Measurements from ENCODE around the gene CTNNA1. TPM values are rescaled to one million over a fixed set of nuclear protein-coding genes. Genes with fewer than 3 reads are reported as not detected.

Gene CTNNA1
- total and polyA plus RNA-seq, 4 donors, result 115 to 480 (median 302) TPM

- TF ChIP-seq, protein P1, sequence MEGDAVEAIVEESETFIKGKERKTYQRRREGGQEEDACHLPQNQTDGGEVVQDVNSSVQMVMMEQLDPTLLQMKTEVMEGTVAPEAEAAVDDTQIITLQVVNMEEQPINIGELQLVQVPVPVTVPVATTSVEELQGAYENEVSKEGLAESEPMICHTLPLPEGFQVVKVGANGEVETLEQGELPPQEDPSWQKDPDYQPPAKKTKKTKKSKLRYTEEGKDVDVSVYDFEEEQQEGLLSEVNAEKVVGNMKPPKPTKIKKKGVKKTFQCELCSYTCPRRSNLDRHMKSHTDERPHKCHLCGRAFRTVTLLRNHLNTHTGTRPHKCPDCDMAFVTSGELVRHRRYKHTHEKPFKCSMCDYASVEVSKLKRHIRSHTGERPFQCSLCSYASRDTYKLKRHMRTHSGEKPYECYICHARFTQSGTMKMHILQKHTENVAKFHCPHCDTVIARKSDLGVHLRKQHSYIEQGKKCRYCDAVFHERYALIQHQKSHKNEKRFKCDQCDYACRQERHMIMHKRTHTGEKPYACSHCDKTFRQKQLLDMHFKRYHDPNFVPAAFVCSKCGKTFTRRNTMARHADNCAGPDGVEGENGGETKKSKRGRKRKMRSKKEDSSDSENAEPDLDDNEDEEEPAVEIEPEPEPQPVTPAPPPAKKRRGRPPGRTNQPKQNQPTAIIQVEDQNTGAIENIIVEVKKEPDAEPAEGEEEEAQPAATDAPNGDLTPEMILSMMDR (IDR thresholded peaks at IDR 0.05; ENCODE audit: control extremely low read depth, extremely low read depth), result no peak
- DNase-seq (no peak), ATAC-seq (ENCODE audit: insufficient read depth, low FRiP score) (no peak)
- H3K27ac ChIP-seq (ENCODE audit: low read depth in 1 of 2, low read length in 1 of 2), result peak overlapping the region in 1 of 2 donors; percentile 70
- H3K4me1 ChIP-seq (ENCODE audit: control insufficient read depth in 5 of 5, insufficient read depth in 5 of 5, low read length in 5 of 5), result peaks cover 0 to 10% (median 4%) of the 10 kb centered on the region in 5 donors
- no peak overlapping the region for H3K4me3 ChIP-seq
- 94 to 95% methylated on average over 4 of the region's 4 CpGs for WGBS, 2 donors
- no peaks in the 10 kb centered on the region for H3K9me3 ChIP-seq (ENCODE audit: control insufficient read depth in 4 of 4, insufficient read depth in 3 of 4, low read length in 3 of 4)
- peaks cover 37 to 72% (median 68%) of the 10 kb centered on the region in 4 donors for H3K36me3 ChIP-seq (ENCODE audit: control insufficient read depth in 4 of 4, insufficient read depth in 4 of 4, low read length in 4 of 4)
- H3K9ac ChIP-seq (ENCODE audit: insufficient read depth in 1 of 2, low read length in 2 of 2), result no peak overlapping the region
- H3K27me3 ChIP-seq (ENCODE audit: control insufficient read depth in 3 of 3, insufficient read depth in 3 of 3, low read length in 2 of 3), result no peaks in the 10 kb centered on the region
Measured at GRCh38 chr5:138929571-138929955, 176.3 kb downstream of the CTNNA1 start.

- Histone ChIP-seq H3K27me3 (ENCODE audit: control insufficient read depth in 3 of 3, insufficient read depth in 3 of 3, low read length in 2 of 3) (no peaks in the 10 kb centered on the region), H3K4me1 (ENCODE audit: control insufficient read depth in 5 of 5, insufficient read depth in 5 of 5, low read length in 5 of 5) (peaks cover 0 to 10% (median 4%) of the 10 kb centered on the region in 5 donors), H3K27ac (ENCODE audit: low read depth in 1 of 2, low read length in 1 of 2) (no peak overlapping the region), H3K9ac (ENCODE audit: insufficient read depth in 1 of 2, low read length in 2 of 2) (no peak overlapping the region), H3K9me3 (ENCODE audit: control insufficient read depth in 4 of 4, insufficient read depth in 3 of 4, low read length in 3 of 4) (no peaks in the 10 kb centered on the region), H3K36me3 (ENCODE audit: control insufficient read depth in 4 of 4, insufficient read depth in 4 of 4, low read length in 4 of 4) (peaks cover 31 to 70% (median 67%) of the 10 kb centered on the region in 4 donors), H3K4me3 (no peak overlapping the region)
- TF ChIP-seq, protein P1 (IDR thresholded peaks at IDR 0.05; ENCODE audit: control extremely low read depth, extremely low read depth), result no peak
- WGBS, 2 donors, result 80 to 84% methylated on average over 10 of the region's 10 CpGs
- ATAC-seq (ENCODE audit: insufficient read depth, low FRiP score), result no peak
- no peak for DNase-seq
Measured at GRCh38 chr5:138930371-138931097, 177.3 kb downstream of the CTNNA1 start.

DNA sequence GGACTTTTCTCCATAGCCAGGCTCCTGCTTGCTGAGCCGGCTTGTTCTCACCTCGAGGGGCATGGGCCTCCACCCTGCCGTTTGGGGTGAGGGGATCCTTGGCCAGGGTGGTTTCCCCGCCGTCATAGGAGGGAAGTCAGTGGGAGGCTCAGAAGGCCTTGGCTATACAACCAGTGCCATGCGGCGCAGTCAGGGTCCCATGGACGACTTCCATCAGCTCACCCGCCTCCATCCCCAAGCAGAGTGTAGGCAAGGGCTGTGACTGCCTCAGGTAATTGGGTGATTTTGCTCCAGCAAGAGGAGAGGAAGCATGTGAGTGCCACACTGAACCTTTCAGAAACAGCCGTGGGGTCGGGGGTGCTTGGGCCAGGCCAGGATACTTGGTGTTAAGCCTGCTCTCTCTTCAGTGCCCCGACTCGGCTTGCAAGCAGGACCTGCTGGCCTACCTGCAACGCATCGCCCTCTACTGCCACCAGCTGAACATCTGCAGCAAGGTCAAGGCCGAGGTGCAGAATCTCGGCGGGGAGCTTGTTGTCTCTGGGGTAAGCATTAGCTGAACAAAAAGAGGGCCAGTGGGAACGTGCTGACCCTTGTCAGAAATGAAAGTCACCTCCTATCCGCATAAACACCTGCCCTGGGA, 179.1 kb downstream of the CTNNA1 start:
- Histone ChIP-seq H3K36me3 (ENCODE audit: control insufficient read depth in 4 of 4, insufficient read depth in 4 of 4, low read length in 4 of 4) (peaks cover 26 to 63% (median 59%) of the 10 kb centered on the region in 4 donors), H3K9me3 (ENCODE audit: control insufficient read depth in 4 of 4, insufficient read depth in 3 of 4, low read length in 3 of 4) (no peaks in the 10 kb centered on the region), H3K4me3 (no peak overlapping the region), H3K27ac (ENCODE audit: low read depth in 1 of 2, low read length in 1 of 2) (no peak overlapping the region), H3K9ac (ENCODE audit: insufficient read depth in 1 of 2, low read length in 2 of 2) (no peak overlapping the region), H3K27me3 (ENCODE audit: control insufficient read depth in 3 of 3, insufficient read depth in 3 of 3, low read length in 2 of 3) (no peaks in the 10 kb centered on the region), H3K4me1 (ENCODE audit: control insufficient read depth in 5 of 5, insufficient read depth in 5 of 5, low read length in 5 of 5) (peaks cover 0 to 14% (median 7%) of the 10 kb centered on the region in 5 donors)
- WGBS, 2 donors, result 91 to 92% methylated on average over 20 of the region's 20 CpGs
- TF ChIP-seq, protein P1 (IDR thresholded peaks at IDR 0.05; ENCODE audit: control extremely low read depth, extremely low read depth), result no peak
- DNase-seq (no peak), ATAC-seq (ENCODE audit: insufficient read depth, low FRiP score) (no peak)

Measured in lung (tissue), 12 donors.